Skin epidermis (tissue), 12 donors: Measurements from ENCODE around the gene GGA2.

Experiments used
- H3K27ac ChIP-seq, 21 experiments: fragments of 200-600 bp; sonication (generic) in 11 of 21; one replicate each; pipeline ENCODE4 v1.5.0; 2020; ENCODE audit warnings: mild to moderate bottlenecking in 3 of 21, inconsistent platforms in 2 of 21, moderate library complexity in 2 of 21
- H3K4me3 ChIP-seq, 7 experiments: fragments of 200-600 bp; sonication (generic) in 2 of 7; one replicate each; pipeline ENCODE4 v1.5.0; 2020; ENCODE audit warnings: inconsistent platforms in 2 of 7, mild to moderate bottlenecking in 2 of 7, moderate library complexity in 1 of 7

The GGA2 gene

GRCh38 chr16:23527961-23528643 is 17.8 kb upstream of the GGA2 start:
- H3K4me3 ChIP-seq, result no peak overlapping the region
- no peak overlapping the region for H3K27ac ChIP-seq

GRCh38 chr16:23524886-23525285 is 14.6 kb upstream of the GGA2 start:
- H3K4me3 ChIP-seq, result no peak overlapping the region
- no peak overlapping the region for H3K27ac ChIP-seq

DNA sequence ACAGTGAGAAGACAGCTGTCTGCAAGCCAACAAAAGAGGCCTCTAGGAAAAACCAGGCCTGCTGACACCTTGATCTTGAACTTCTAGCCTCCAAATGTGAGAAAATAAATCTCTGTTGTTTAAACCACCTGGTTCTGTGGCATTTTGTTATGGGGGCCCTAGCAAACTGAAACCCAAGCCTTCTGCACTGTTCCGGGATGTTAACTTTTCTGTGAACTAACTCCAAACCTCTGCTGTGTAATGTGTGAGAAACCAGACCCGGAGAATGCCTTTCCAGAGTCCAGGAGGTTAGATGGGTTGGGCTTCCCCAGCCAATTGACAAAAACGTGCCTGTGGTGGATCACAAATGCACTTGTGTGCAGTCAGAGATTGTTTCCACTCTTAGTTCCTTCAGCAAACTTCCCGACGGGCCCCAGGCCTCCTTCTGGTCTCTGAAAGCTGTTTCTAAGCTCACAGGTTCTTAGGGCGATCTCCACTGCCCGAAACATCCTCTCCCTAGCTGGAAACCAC is 13.6 kb upstream of the GGA2 start:
- H3K27ac ChIP-seq, result peak overlapping the region in 2 of 21 experiments; percentile 35 to 36
- no peak overlapping the region for H3K4me3 ChIP-seq

GRCh38 chr16:23523321-23523720 is 13.0 kb upstream of the GGA2 start:
- Histone ChIP-seq H3K4me3 (no peak overlapping the region), H3K27ac (peak overlapping the region in 2 of 21 experiments; percentile 35 to 36)

- Histone ChIP-seq H3K4me3 (no peak overlapping the region), H3K27ac (no peak overlapping the region)
These were observed 11.7 kb upstream of the GGA2 start for GRCh38 chr16:23521965-23522364.

DNA sequence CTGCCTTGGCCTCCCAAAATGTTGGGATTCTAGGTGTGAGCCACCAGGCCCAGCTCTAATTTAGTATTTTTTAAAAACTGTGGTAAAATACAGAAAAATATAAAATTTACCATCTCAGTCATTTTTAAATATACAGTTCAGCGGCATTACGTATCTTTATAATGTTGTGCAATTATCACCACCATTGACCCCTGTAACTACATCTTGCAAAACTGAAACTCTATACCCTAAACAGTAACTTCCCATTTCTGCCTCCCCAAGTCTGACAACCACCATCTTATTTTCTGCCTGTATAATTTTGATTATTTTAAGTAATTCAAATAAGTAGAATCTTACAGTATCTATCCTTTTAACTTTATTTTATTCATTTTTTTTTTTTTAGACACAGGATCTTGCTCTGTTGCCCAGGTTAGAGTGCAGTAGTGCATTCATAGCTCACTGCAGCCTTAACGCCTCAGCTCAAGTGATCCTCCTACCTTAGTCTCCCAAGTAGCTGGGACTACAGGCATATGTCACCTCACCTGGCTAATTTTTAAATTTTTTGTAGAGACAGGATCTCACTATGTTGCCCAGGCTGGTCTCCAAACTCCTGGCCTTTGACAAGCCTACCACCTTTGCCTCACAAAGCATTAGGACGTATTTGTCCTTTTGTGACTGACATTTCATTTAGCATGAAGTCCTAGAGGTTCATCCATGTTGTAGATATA is 10.9 kb upstream of the GGA2 start:
- Histone ChIP-seq H3K27ac (peak overlapping the region in 3 of 21 experiments; percentile 17 to 63 (median 56)), H3K4me3 (no peak overlapping the region)

- H3K27ac ChIP-seq, result peak overlapping the region in 3 of 21 experiments; percentile 17 to 63 (median 56)
- no peak overlapping the region for H3K4me3 ChIP-seq
These were observed 10.2 kb upstream of the GGA2 start for GRCh38 chr16:23520500-23520899.

GRCh38 chr16:23519282-23519681 is 9.0 kb upstream of the GGA2 start:
- Histone ChIP-seq H3K4me3 (no peak overlapping the region), H3K27ac (peak overlapping the region in 2 of 21 experiments; percentile 14 to 23)

- H3K4me3 ChIP-seq, result no peak overlapping the region
- peak overlapping the region in 2 of 21 experiments; percentile 14 to 69 for H3K27ac ChIP-seq
These were observed 8.2 kb upstream of the GGA2 start for GRCh38 chr16:23518435-23518891.

GRCh38 chr16:23516366-23517137 is 6.3 kb upstream of the GGA2 start:
- H3K27ac ChIP-seq, result peak overlapping the region in 5 of 21 experiments; percentile 7 to 49 (median 30)

GRCh38 chr16:23515881-23516280 is 5.6 kb upstream of the GGA2 start:
- Histone ChIP-seq H3K4me3 (no peak overlapping the region), H3K27ac (peak overlapping the region in 3 of 21 experiments; percentile 30 to 70 (median 49))

More at GRCh38 chr16:23516366-23517137, 6.3 kb upstream of the GGA2 start:
- H3K4me3 ChIP-seq, result no peak overlapping the region

DNA sequence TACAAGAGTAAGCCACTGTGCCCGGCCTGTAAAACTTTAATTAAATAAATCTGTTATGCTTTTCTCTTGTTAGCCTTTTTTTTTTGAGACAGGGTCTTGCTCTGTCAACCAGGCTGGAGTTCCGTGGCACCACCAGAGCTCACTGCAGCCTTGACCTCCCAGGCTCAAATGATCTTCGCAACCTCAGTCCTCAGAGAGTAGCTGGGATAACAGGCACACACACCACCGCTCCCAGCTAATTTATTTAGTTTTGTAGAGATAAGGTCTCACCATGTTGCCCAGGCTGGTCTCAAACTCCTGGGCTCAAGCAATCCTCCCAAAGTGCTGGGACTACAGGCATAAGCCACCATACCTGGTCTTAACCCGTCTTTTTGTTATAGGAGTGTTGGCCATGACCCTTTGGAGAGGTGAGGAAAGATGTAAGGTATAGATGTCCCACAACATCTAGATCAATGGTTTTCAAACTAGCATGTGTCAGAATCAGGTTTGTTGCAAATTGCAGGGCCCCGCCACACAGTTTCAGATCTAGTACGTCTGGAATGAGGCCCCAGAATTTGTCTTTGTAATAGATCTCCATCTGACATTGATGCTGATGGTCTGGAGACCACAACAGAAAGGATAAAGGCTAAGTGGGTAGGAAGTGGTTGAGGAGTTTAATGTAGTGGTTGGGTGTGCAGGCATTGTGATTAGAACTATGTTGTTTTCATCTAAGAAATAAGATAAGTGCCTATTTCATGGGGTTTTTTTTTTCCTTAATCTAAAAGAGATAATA is 4.3 kb upstream of the GGA2 start:
- Histone ChIP-seq H3K4me3 (no peak overlapping the region), H3K27ac (peak overlapping the region in 2 of 21 experiments; percentile 18 to 70)

DNA sequence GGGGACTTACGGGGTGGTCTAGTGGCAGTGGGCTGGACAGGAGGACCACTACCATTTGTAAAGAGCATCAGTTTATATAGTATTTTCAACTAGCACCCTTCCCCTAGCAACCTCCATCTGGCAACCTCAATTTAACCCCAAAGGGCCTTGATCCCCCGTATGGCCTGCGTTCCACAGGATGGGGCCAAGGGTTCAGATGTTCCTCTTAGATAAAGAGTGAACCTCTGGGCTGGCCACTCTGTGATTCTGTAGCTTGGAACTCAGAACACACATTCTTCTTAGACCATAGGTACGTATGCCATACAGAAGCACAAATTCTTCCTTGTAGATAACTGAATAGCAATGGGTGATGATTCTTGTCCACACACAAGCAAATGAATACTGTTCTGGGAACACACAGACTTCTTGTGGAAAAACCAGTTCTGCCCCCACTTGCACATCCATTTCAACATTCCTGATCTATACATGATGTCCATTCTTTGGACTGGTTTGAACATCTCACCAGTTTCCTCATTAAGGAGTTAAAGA is 1.9 kb upstream of the GGA2 start:
- H3K4me3 ChIP-seq, result no peak overlapping the region
- no peak overlapping the region for H3K27ac ChIP-seq

DNA sequence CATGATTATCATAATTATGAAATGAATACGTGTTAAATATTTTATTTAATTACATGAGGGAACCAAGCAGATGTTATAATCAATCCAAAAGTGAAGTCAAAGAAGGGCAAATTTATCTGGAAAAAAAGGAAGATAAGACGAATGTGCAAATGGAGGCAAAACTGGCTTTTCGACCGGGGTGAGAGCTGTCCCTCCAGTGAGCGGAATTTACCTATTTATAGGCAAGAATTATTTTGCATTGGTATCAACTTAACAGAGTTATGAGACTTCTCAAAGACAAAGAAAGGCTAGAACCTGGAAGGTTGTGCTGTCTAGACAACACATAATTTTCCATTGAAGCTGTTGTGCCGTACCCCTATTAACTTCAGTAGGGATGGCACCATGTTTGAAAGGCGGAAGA is 1.4 kb upstream of the GGA2 start:
- H3K27ac ChIP-seq, result no peak overlapping the region
- no peak overlapping the region for H3K4me3 ChIP-seq

DNA sequence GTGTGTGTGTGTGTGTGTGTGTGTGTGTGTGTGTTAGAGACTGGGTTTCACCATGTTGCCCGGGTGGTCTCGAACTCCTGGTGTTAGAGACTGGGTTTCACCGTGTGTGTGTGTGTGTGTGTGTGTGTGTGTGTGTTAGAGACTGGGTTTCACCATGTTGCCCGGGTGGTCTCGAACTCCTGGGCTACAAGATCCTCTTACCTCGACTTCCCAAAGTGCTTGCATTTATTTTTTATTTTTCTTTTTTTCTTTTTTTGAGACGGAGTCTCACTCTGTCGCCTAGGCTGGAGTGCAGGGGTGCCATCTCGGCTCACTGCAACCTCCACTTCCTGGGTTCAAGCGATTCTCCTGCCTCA is 599 bp upstream of the GGA2 start:
- H3K27ac ChIP-seq, result peak overlapping the region in 8 of 21 experiments; percentile 26 to 90 (median 89)
- peak overlapping the region; percentile 78 to 91 (median 87) for H3K4me3 ChIP-seq

DNA sequence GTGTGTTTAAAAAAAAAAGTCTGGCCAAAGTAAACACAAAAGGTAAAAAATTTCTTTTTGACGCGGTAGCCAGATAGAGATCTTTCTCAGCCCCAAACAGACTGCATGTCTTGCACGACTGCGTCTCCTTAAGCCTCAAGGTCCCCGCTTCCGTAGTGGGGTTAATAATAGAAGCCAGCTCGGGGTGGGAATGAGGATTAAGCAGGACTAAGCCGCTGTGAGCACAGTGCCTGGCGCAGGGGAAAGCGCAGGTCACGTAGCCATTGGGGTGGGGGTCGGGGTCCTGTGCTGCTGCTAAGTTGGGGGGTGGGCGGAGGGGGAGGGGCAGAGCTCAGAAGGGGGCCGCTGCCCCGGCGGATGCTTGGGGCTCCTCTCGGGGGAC is 521 bp downstream of the GGA2 start:
- H3K27ac ChIP-seq, result peak overlapping the region; percentile 64 to 94 (median 88)
- H3K4me3 ChIP-seq, result peak overlapping the region; percentile 78 to 91 (median 87)

- Histone ChIP-seq H3K27ac (peak overlapping the region in 14 of 21 experiments; percentile 67 to 94 (median 90)), H3K4me3 (peak overlapping the region; percentile 78 to 91 (median 87))
These were observed 896 bp downstream of the GGA2 start for GRCh38 chr16:23509441-23509754.

DNA sequence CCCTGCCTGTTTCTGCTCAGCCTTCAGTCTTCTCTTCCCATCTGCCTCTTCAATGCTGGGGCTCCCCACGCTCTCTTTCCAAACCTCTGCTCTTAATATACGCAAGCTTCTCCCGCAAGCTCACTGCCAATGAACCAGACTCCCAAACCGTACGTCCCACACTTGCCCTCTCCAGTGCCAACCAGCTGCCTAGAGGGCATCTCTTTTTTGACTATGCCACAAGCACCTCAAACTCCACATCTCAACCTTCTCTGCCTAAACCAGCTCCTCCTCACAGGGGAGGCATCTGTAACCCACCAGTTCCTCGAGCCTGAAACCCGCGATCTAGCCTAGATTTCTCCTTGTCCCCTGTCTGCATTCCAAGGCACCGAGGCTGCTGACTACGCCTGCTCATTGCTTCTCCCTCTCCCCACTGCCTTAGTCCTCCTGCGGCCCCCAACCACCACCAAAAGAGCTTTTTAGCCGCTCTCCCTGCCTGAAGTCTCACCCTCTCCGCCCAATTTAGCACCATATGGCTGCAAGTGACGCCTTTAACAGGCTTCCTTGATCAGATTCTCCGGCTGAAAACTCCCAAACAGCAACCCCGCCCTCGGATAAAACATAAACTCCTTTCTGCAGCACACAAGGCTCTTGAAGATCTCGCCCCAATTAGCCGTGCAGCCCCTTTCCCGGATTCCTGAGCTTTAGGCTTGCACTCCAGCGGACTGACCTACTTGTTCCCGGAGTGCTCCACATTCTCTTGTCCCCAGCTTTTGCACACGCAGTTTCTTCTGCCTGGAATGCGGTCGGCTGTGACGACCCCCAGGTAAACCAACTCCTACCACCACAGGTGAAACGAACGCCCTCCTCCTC is 1.5 kb downstream of the GGA2 start:
- Histone ChIP-seq H3K4me3 (peak overlapping the region; percentile 78 to 91 (median 87)), H3K27ac (peak overlapping the region in 10 of 21 experiments; percentile 30 to 94 (median 90))
